Measurements from ENCODE around the gene ZSCAN18. TPM values are rescaled to one million over a fixed set of nuclear protein-coding genes. Genes with fewer than 3 reads are reported as not detected.
A peak's percentile ranks its signal among the peaks of the same experiment; 100 is the strongest.

Gene ZSCAN18
- polyA plus RNA-seq, 1 donor from 2014 or later, result 23.2 TPM

GRCh38 chr19:58096884-58097283 is 1.1 kb downstream of the ZSCAN18 start:
- H3K27me3 Mint-ChIP-seq, result no peaks in the 10 kb centered on the region
- H3K4me3 Mint-ChIP-seq, result peak overlapping the region; percentile 63 to 91 (median 82)
- H3K27ac Mint-ChIP-seq, result peak overlapping the region; percentile 67 to 100 (median 88)
- peaks cover 4 to 21% (median 5%) of the 10 kb centered on the region in 3 donors for H3K9me3 Mint-ChIP-seq
- H3K4me1 Mint-ChIP-seq, result peaks cover 6 to 12% (median 9%) of the 10 kb centered on the region in 3 donors
- H3K36me3 Mint-ChIP-seq, result peaks cover 4% of the 10 kb centered on the region

- Mint-ChIP-seq H3K4me1 (peaks cover 6 to 12% (median 9%) of the 10 kb centered on the region in 3 donors), H3K36me3 (peaks cover 4% of the 10 kb centered on the region), H3K4me3 (peak overlapping the region in 1 of 4 donors; percentile 50), H3K27me3 (no peaks in the 10 kb centered on the region), H3K9me3 (peaks cover 4 to 23% (median 5%) of the 10 kb centered on the region in 3 donors), H3K27ac (peak overlapping the region in 2 of 3 donors; percentile 51 to 83)
Observed at GRCh38 chr19:58095328-58095727, 2.7 kb downstream of the ZSCAN18 start.

GRCh38 chr19:58093071-58093470 is 5.0 kb downstream of the ZSCAN18 start:
- H3K27ac Mint-ChIP-seq, result no peak overlapping the region

GRCh38 chr19:58091251-58091995 is 6.6 kb downstream of the ZSCAN18 start:
- peak overlapping the region in 1 of 4 donors; percentile 21 for H3K4me3 Mint-ChIP-seq
- peaks cover 0 to 2% (median 0%) of the 10 kb centered on the region in 3 donors for H3K4me1 Mint-ChIP-seq
- H3K9me3 Mint-ChIP-seq, result peaks cover 0 to 11% (median 0%) of the 10 kb centered on the region in 3 donors
- no peaks in the 10 kb centered on the region for H3K27me3 Mint-ChIP-seq
- H3K27ac Mint-ChIP-seq, result peak overlapping the region in 1 of 3 donors; percentile 40
- H3K36me3 Mint-ChIP-seq, result no peaks in the 10 kb centered on the region

More at GRCh38 chr19:58093071-58093470, 5.0 kb downstream of the ZSCAN18 start:
- Mint-ChIP-seq H3K27me3 (no peaks in the 10 kb centered on the region), H3K36me3 (no peaks in the 10 kb centered on the region), H3K4me1 (peaks cover under 1 to 7% (median 3%) of the 10 kb centered on the region in 3 donors), H3K9me3 (peaks cover 0 to 14% (median 2%) of the 10 kb centered on the region in 3 donors), H3K4me3 (no peak overlapping the region)

- H3K27ac Mint-ChIP-seq, result no peak overlapping the region
- H3K9me3 Mint-ChIP-seq, result peaks cover 0 to 9% (median 0%) of the 10 kb centered on the region in 3 donors
- no peaks in the 10 kb centered on the region for H3K27me3 Mint-ChIP-seq
- peaks cover 0 to 2% (median 0%) of the 10 kb centered on the region in 3 donors for H3K4me1 Mint-ChIP-seq
- H3K4me3 Mint-ChIP-seq, result peak overlapping the region in 2 of 4 donors; percentile 20 to 39
- no peaks in the 10 kb centered on the region for H3K36me3 Mint-ChIP-seq
Observed at GRCh38 chr19:58089846-58090245, 8.2 kb downstream of the ZSCAN18 start.

- Mint-ChIP-seq H3K36me3 (no peaks in the 10 kb centered on the region), H3K4me1 (peaks cover 0 to 2% (median 0%) of the 10 kb centered on the region in 3 donors), H3K9me3 (peaks cover 0 to 7% (median 5%) of the 10 kb centered on the region in 3 donors), H3K27me3 (no peaks in the 10 kb centered on the region), H3K27ac (no peak overlapping the region), H3K4me3 (no peak overlapping the region)
Observed at GRCh38 chr19:58088521-58089052, 9.4 kb downstream of the ZSCAN18 start.

GRCh38 chr19:58086825-58087710 is 11.0 kb downstream of the ZSCAN18 start:
- H3K4me1 Mint-ChIP-seq, result no peaks in the 10 kb centered on the region

GRCh38 chr19:58085348-58085875 is 12.6 kb downstream of the ZSCAN18 start:
- peaks cover 2% of the 10 kb centered on the region for H3K36me3 Mint-ChIP-seq
- H3K9me3 Mint-ChIP-seq, result peaks cover 8 to 16% (median 12%) of the 10 kb centered on the region in 3 donors
- H3K27ac Mint-ChIP-seq, result no peak overlapping the region
- H3K4me1 Mint-ChIP-seq, result peaks cover 0 to 2% (median 0%) of the 10 kb centered on the region in 3 donors
- H3K4me3 Mint-ChIP-seq, result no peak overlapping the region
- no peaks in the 10 kb centered on the region for H3K27me3 Mint-ChIP-seq

More at GRCh38 chr19:58086825-58087710, 11.0 kb downstream of the ZSCAN18 start:
- Mint-ChIP-seq H3K27me3 (no peaks in the 10 kb centered on the region), H3K4me3 (no peak overlapping the region), H3K27ac (no peak overlapping the region), H3K36me3 (no peaks in the 10 kb centered on the region), H3K9me3 (peaks cover 0 to 6% (median 6%) of the 10 kb centered on the region in 3 donors)

GRCh38 chr19:58084596-58085347 is 13.3 kb downstream of the ZSCAN18 start:
- Mint-ChIP-seq H3K36me3 (peaks cover 6% of the 10 kb centered on the region), H3K9me3 (peaks cover 9 to 18% (median 12%) of the 10 kb centered on the region in 3 donors), H3K4me1 (peaks cover 0 to 2% (median 0%) of the 10 kb centered on the region in 3 donors), H3K27me3 (no peaks in the 10 kb centered on the region), H3K4me3 (no peak overlapping the region), H3K27ac (no peak overlapping the region)

GRCh38 chr19:58083021-58083420 is 15.0 kb downstream of the ZSCAN18 start:
- Mint-ChIP-seq H3K4me1 (peaks cover 0 to 2% (median 0%) of the 10 kb centered on the region in 3 donors), H3K36me3 (peaks cover 6% of the 10 kb centered on the region), H3K27me3 (no peaks in the 10 kb centered on the region), H3K4me3 (no peak overlapping the region), H3K9me3 (peaks cover 11 to 23% (median 12%) of the 10 kb centered on the region in 3 donors), H3K27ac (no peak overlapping the region)

GRCh38 chr19:58079792-58080191 is 18.2 kb downstream of the ZSCAN18 start:
- Mint-ChIP-seq H3K27ac (peak overlapping the region in 1 of 3 donors; percentile 23), H3K9me3 (peaks cover 15 to 26% (median 23%) of the 10 kb centered on the region in 3 donors), H3K27me3 (no peaks in the 10 kb centered on the region), H3K36me3 (peaks cover 6% of the 10 kb centered on the region), H3K4me1 (peaks cover 0 to 2% (median 0%) of the 10 kb centered on the region in 3 donors), H3K4me3 (no peak overlapping the region)

- Mint-ChIP-seq H3K9me3 (peaks cover 13 to 37% (median 31%) of the 10 kb centered on the region in 3 donors), H3K4me1 (no peaks in the 10 kb centered on the region), H3K27me3 (no peaks in the 10 kb centered on the region), H3K4me3 (peak overlapping the region in 1 of 4 donors; percentile 86), H3K27ac (no peak overlapping the region), H3K36me3 (peaks cover 7% of the 10 kb centered on the region)
Observed at GRCh38 chr19:58067240-58067912, 30.7 kb downstream of the ZSCAN18 start.

- Mint-ChIP-seq H3K4me1 (peaks cover 0 to 3% (median 2%) of the 10 kb centered on the region in 3 donors), H3K36me3 (peaks cover 2% of the 10 kb centered on the region), H3K27me3 (peaks cover 3% of the 10 kb centered on the region), H3K4me3 (no peak overlapping the region), H3K27ac (no peak overlapping the region), H3K9me3 (peaks cover 10 to 35% (median 34%) of the 10 kb centered on the region in 3 donors)
Observed at GRCh38 chr19:58063712-58064111, 34.3 kb downstream of the ZSCAN18 start.
